GM12873 (cell line): ENCODE measurements around the gene GSE1.

Experiments used
- TF ChIP-seq, protein P1 (sequence below): IDR thresholded peaks from 2 replicates; pipeline ENCODE4 v1.5.1; 2012; ENCODE audit warnings: low read depth, mild to moderate bottlenecking, moderate library complexity, low read length, control low read depth; ENCODE audit not compliant: insufficient read depth; ENCODE audit errors: missing control alignments

GSE1 gene

DNA sequence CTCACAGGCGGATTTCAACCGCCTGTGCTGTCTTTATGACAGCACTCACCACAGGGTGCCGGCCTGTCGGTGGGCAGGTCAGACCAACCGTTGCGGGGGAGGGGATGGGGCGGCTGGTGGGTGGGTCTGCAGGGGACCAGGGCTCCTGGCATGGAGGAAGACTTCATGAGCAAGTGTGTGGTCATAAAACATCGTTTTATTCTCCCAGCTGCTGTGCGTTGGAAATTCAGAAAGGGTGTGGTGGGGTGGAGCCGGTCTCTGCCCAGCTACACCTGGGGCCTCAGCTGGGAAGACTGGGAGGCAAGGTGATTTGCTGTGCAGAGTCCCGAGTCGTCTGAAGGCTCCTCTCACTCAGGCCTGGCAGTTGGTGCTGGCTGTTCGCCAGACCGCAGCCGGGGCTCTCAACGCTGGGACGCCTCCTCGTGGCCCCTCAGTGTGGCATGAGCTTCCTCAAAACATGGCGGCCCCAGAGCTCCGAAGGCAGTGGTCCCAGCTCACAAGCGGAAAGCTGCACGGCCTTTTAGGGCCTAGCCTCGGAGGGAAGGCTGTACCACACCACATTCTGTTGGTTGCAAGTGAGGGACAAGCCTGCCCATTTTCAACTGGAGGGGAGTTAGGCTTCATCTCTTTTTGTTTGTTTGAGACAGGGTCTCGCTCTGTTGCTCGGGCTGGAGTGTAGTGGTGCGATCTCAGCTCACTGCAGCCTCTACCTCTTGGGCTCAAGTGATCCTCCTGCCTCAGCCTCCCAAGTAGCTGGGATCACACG lies 45.8 kb upstream of the GSE1 start:
- TF ChIP-seq, protein P1, sequence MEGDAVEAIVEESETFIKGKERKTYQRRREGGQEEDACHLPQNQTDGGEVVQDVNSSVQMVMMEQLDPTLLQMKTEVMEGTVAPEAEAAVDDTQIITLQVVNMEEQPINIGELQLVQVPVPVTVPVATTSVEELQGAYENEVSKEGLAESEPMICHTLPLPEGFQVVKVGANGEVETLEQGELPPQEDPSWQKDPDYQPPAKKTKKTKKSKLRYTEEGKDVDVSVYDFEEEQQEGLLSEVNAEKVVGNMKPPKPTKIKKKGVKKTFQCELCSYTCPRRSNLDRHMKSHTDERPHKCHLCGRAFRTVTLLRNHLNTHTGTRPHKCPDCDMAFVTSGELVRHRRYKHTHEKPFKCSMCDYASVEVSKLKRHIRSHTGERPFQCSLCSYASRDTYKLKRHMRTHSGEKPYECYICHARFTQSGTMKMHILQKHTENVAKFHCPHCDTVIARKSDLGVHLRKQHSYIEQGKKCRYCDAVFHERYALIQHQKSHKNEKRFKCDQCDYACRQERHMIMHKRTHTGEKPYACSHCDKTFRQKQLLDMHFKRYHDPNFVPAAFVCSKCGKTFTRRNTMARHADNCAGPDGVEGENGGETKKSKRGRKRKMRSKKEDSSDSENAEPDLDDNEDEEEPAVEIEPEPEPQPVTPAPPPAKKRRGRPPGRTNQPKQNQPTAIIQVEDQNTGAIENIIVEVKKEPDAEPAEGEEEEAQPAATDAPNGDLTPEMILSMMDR, result no peak

DNA sequence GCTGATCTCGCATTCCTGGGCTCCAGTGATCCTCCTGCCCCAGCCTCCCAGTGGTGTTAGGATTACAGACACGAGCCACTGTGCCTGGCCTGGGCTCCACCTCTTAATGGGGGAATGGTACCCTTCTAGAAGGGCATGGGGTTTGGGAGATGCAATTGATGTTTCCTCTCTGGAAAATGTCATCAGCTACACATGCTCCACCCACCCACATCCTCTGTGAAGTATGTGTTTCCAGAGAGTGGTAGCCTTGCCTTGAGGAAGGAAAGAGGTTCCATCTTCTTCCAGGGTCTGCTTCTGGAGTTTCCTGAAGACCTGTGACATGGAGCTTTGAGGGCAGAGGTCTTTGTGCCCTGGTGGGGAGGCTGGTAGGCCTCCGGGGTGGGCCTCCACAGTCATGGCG lies 45.2 kb upstream of the GSE1 start:
- TF ChIP-seq, protein P1, result no peak

DNA sequence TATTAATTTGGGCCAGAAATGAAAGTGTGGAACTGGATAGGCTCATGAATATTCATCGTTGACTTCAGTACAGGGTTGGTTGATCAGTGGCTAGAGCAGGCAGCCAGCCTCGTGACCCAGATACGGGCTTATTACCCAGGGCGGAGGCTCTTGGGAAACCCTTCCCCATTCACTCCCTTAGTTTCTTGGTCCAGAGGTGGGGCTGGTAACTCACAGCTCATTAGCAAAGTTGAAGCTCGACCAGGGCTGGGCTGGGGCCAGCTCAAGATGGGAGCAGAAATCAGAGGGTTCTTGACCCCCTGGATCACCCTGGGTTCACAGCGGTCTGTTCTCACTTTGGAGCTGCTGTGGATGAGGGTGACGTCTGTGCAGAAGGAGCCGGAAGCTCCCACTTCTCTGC lies 44.6 kb upstream of the GSE1 start:
- TF ChIP-seq, protein P1, result no peak

DNA sequence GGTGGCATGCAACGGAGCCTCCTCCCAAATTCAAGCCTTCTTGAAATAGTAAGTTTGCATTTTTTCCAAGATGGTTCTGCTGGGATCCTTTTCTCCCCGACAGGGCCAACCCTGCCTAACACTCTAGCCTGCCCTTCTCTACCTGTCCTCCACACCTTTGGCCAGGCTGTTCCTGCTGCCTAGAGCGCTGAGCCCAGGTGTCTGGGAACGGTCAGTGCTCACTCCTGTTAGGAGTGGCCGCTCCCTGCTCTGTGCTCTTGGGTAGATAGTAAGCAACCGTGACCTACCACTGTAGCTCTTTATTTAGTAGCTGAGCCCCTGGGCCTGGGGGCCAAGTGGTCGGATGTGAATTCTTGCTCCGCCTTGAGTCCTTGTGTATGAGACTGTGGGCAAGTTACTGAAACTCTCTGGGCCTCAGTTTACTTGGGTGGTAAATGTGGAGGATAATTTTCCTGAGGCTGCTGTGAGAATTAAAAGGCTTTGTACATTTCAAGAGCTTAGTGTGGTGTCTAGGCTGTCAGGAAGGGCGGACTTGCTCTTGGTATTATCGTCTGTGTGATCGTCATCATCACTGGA lies 44.0 kb upstream of the GSE1 start:
- TF ChIP-seq, protein P1, result no peak

DNA sequence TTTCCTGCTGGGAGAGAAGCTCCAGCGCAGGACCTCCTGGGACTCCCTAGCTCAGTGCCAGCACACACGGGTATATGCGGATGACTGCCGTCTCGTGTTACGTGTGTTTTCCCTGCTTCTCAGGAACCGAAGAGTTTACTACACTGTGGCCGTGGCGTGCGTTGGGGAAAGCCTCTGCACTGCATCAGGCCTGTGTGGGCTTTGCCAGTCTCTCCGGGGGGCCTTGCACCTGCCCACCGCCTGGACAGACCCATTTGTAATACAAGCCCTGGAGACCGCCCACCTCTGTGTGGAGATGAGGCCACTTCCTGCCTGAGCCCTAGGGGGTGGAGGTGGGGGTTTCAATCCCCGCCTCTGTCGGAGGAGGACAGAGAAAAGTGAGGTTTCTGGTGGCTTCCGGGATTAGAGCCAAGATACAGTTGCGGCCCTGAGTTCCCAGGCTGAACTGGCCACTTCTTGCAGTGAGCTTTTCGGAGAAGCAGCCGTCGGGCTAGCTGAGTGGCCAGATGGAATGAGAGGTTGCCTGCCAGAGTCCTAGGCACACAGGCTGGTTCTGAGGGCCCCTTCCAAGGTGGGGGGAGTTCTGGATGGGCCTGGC lies 43.4 kb upstream of the GSE1 start:
- TF ChIP-seq, protein P1, result no peak

DNA sequence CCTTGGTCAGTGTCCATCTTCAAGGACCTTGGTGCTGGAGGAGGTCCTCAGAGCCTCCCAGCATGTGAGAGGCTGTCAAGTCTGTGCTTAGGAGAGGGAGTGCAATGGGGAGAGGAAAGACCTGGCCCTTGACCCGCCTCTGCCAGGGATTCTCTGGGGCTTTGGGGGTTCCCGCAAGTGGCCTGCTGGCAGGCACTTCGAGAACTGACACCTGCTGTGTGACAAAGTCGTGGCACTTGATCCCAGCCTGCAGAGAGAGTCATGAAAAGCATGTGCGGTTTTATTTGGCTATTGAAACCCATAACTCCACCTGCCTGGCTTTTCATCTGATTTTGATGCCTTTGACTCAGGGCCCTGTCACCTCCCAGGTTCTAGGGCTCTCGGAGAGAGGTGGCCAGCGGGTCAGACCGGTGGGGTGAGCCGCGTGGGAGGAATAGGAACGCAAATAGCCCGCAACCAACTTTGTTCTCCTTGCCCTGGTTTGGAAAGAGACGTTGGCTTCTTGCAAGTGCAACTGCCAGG lies 42.8 kb upstream of the GSE1 start:
- TF ChIP-seq, protein P1, result no peak
